ENCODE measurements around the gene FAM204A.

FAM204A gene

DNA sequence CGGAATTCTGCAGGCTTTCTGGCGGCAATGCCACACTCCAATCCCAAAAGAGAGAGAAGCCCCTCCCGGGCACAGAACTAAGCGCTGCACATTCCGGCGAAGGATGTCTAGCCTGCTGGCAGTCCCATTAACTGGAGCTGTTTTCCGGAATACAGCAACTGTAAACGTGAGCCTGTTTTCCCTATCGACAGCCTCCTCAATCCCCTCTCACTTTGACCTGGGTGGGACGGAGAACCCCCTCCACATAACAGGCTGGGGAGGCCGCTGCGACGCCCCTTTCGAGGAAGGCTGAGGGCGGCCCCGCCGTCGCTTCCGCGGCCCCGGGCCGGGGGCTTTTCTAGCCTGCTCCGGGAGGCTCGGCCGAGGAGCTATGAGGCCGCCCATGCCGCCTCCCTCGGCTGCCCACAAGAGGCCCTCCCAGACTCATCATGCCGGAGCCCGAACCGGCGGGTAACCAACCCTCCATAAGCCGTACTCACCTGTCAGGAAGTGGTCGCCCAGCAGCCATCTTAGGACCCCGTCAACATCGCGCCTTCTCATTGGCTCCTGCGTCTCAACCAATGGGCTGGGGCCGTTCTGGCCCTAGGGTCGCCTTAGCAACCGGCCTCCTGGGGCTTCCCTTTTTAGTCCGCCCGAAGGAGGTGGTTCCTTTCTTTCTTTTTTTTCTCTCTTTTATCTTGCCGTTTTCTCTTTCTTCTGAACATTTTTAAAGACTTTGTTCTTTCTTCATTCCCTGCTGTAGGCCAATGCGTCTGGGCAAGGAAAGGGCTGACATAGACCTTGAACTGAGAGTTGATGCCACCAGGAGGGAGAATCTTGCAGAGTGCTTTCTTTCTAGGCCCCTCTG lies at the start of gene FAM204A:
Gene FAM204A (minus strand): TSS at position 534 of the 847 bp plus-strand sequence. CDS start 5,909 bp downstream, outside the sequence.
- TF ChIP-seq, protein P1, sequence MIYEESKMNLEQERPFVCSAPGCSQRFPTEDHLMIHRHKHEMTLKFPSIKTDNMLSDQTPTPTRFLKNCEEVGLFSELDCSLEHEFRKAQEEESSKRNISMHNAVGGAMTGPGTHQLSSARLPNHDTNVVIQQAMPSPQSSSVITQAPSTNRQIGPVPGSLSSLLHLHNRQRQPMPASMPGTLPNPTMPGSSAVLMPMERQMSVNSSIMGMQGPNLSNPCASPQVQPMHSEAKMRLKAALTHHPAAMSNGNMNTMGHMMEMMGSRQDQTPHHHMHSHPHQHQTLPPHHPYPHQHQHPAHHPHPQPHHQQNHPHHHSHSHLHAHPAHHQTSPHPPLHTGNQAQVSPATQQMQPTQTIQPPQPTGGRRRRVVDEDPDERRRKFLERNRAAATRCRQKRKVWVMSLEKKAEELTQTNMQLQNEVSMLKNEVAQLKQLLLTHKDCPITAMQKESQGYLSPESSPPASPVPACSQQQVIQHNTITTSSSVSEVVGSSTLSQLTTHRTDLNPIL (CRISPR knock-in tag; IDR thresholded peaks at IDR 0.05; ENCODE audit: low read depth), result no peak
- no peak for TF ChIP-seq BACH2 (CRISPR knock-in tag; IDR thresholded peaks at IDR 0.05; ENCODE audit: borderline replicate concordance)
- TF ChIP-seq ZFP30 (CRISPR knock-in tag; IDR thresholded peaks at IDR 0.05), result no peak
- no peak for TF ChIP-seq TCF4 (CRISPR knock-in tag; IDR thresholded peaks at IDR 0.05; ENCODE audit: borderline replicate concordance)
- no peak for TF ChIP-seq ISL1 (CRISPR knock-in tag; IDR thresholded peaks at IDR 0.05)
- TF ChIP-seq GLIS3 (CRISPR knock-in tag; IDR thresholded peaks at IDR 0.05), result no peak
- TF ChIP-seq CSRNP3 (CRISPR knock-in tag; IDR thresholded peaks at IDR 0.05), result no peak
- no peak for TF ChIP-seq POU6F1 (CRISPR knock-in tag; IDR thresholded peaks at IDR 0.05; ENCODE audit: borderline replicate concordance, low read depth)
- no peak for TF ChIP-seq ZNF565 (CRISPR knock-in tag; conservative IDR thresholded peaks at IDR 0.05; ENCODE audit: low read depth)
- no peak for TF ChIP-seq PATZ1 (CRISPR knock-in tag; IDR thresholded peaks at IDR 0.05; ENCODE audit: borderline replicate concordance)
- TF ChIP-seq ZNF8 (CRISPR knock-in tag; IDR thresholded peaks at IDR 0.05), result no peak
- TF ChIP-seq ZNF70 (CRISPR knock-in tag; IDR thresholded peaks at IDR 0.05), result no peak
- TF ChIP-seq TOX (CRISPR knock-in tag; IDR thresholded peaks at IDR 0.05; ENCODE audit: borderline replicate concordance), result no peak
- TF ChIP-seq ZC3H10 (CRISPR knock-in tag; IDR thresholded peaks at IDR 0.05), result no peak
- TF ChIP-seq PPARA (CRISPR knock-in tag; IDR thresholded peaks at IDR 0.05; ENCODE audit: borderline replicate concordance), result no peak
- ATAC-seq, result peak; percentile 100

DNA sequence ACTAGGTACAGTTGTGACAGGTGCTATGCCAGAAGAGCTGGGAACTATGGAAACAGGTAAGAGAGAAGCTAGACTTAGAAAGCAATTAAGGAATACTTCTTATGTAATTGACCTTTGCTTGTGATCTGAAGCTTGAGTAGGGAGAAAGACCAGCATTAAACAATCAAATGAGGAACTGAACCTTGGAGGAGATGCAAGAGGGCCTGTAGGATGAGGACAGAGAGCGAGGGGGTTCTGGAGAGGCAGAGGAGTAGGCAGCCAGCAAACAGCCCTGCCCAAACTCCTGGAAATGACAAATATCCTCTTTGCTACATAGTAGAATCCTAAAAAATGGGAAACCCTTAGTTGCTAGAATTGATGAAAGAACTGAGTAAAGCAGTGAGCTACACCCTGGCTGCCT lies 41.6 kb upstream of the FAM204A start:
- TF ChIP-seq ZNF8 (CRISPR knock-in tag; IDR thresholded peaks at IDR 0.05), result no peak
- TF ChIP-seq TOX (CRISPR knock-in tag; IDR thresholded peaks at IDR 0.05; ENCODE audit: borderline replicate concordance), result no peak
- TF ChIP-seq ZFP30 (CRISPR knock-in tag; IDR thresholded peaks at IDR 0.05), result no peak
- no peak for TF ChIP-seq ISL1 (CRISPR knock-in tag; IDR thresholded peaks at IDR 0.05)
- no peak for TF ChIP-seq CSDC2 (CRISPR knock-in tag; IDR thresholded peaks at IDR 0.05)
- TF ChIP-seq PATZ1 (CRISPR knock-in tag; IDR thresholded peaks at IDR 0.05; ENCODE audit: borderline replicate concordance), result no peak
- no peak for TF ChIP-seq ZFP3 (CRISPR knock-in tag; IDR thresholded peaks at IDR 0.05)
- TF ChIP-seq, protein P1 (CRISPR knock-in tag; IDR thresholded peaks at IDR 0.05; ENCODE audit: low read depth), result no peak
- TF ChIP-seq OSR1 (CRISPR knock-in tag; IDR thresholded peaks at IDR 0.05), result no peak
- TF ChIP-seq TCF4 (CRISPR knock-in tag; IDR thresholded peaks at IDR 0.05; ENCODE audit: borderline replicate concordance), result no peak

More for the DNA sequence above, 41.6 kb upstream of the FAM204A start:
- no peak for ATAC-seq
